Fibroblast of the aortic adventitia (primary cell): ENCODE measurements around the gene DGLUCY. TPM values are rescaled to one million over a fixed set of nuclear protein-coding genes. Genes with fewer than 3 reads are reported as not detected.
"Not testable (repeated sequence)": the region's sequence is repeated elsewhere in the genome, so short reads cannot be mapped to it uniquely, and the experiment has no call there.

ENCODE experiments used
- DNase-seq: peaks from one replicate; pipeline ENCODE4 v3.0.0-alpha.2; 2010; ENCODE audit warnings: low read depth
- H3K4me3 ChIP-seq: 2 replicates; pipeline ENCODE4 v1.5.1; 2011; ENCODE audit warnings: low read depth, mild to moderate bottlenecking, control low read depth, low read length, moderate library complexity
- total RNA-seq: library from RNA; depleted of rRNA; stranded (reverse); fragments of >200 nt; gene quantifications from 2 replicates; pipeline ENCODE4 v1.2.3, GENCODE V29; 2012; ENCODE audit warnings: low replicate concordance
- TF ChIP-seq, protein P1 (sequence below): IDR thresholded peaks from 2 replicates; pipeline ENCODE4 v1.5.1; 2011; ENCODE audit warnings: mild to moderate bottlenecking, low read length, control low read depth, inconsistent platforms; ENCODE audit not compliant: insufficient read depth

DGLUCY gene
- total RNA-seq, 1 donor = 42.6 TPM

DNA sequence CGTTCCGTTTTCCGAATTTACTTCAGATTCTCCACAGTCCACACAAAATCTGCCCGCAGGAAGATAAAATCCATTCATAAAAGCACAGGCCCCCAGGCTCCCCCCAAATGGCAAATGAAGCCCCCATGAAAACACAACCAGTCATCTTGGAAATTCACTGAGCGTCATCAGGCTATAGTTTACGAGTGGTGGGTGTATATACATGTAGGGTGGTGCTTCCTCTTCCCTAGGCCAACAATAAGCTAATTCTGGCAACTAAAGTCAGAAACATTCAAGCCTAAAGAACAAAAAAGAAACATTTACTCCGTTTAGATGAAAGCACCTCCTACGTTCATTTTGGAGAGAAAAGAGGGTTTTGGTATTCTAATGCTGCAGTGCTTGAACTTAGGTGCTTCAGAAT, 124.8 kb downstream of the DGLUCY start:
- no peak overlapping the region for H3K4me3 ChIP-seq
- no peak for DNase-seq
- TF ChIP-seq, protein P1, sequence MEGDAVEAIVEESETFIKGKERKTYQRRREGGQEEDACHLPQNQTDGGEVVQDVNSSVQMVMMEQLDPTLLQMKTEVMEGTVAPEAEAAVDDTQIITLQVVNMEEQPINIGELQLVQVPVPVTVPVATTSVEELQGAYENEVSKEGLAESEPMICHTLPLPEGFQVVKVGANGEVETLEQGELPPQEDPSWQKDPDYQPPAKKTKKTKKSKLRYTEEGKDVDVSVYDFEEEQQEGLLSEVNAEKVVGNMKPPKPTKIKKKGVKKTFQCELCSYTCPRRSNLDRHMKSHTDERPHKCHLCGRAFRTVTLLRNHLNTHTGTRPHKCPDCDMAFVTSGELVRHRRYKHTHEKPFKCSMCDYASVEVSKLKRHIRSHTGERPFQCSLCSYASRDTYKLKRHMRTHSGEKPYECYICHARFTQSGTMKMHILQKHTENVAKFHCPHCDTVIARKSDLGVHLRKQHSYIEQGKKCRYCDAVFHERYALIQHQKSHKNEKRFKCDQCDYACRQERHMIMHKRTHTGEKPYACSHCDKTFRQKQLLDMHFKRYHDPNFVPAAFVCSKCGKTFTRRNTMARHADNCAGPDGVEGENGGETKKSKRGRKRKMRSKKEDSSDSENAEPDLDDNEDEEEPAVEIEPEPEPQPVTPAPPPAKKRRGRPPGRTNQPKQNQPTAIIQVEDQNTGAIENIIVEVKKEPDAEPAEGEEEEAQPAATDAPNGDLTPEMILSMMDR = no peak

DNA sequence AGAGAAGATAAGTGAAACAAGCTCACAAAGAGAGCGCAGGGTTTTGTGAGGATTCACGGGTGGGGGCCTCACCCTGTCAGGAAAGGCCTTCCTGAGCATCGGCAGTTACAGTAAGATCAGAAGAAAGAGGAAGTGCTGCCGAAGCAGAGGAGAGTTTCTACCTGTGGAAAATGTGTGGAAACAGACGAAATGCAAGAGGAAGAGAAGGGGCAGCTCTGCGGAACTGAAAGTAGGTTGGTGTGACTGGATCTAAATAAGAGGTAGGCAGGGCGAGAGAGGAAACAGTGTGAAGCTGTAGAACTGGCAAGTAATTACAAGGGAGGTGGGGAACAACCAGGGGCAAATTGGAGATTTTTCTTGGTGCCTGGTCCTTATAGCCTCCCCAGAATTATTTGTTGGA, 128.0 kb downstream of the DGLUCY start:
- TF ChIP-seq, protein P1 = no peak
- no peak overlapping the region for H3K4me3 ChIP-seq
- no peak for DNase-seq

DNA sequence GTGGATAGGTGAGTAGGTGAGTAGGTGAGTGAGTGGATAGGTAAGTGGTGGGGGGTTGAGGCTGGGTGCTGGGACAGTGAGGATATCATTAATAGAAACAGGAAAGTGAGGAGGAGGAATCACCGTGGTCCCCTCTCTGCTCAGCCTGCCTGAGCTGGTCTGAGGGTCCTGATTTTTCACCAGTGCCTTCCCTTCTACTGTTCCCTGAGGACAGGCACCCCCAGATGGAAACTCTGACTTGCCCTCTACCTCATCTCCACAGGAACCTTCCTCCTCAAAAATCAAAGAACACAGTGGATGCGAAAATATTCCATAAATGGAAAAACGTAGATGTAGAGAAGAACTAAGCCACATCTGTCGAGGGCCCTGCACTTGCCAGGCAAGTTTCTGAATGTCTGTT, 128.8 kb downstream of the DGLUCY start:
- no peak for DNase-seq
- no peak overlapping the region for H3K4me3 ChIP-seq
- TF ChIP-seq, protein P1 = no peak

DNA sequence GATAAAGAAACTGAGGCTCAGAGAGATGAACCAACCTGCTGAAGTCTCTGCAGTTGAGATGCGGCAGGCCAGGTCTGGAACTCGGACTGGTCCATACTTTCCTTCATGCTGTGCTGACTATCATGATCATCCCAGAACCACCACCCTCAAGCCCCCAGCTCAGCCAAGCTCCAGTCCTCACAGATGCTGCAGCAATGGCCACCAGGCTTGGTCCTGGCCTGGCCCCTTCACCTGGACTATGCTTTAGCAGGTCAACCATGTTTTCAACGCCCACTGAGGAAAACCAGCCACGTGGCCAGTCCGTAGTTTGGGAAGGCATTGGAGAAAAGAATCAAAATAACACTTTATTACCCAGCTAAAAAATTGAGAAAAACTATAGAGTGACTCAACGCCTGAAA, 129.2 kb downstream of the DGLUCY start:
- TF ChIP-seq, protein P1 = no peak
- DNase-seq = no peak
- peak overlapping the region; percentile 33 for H3K4me3 ChIP-seq

DNA sequence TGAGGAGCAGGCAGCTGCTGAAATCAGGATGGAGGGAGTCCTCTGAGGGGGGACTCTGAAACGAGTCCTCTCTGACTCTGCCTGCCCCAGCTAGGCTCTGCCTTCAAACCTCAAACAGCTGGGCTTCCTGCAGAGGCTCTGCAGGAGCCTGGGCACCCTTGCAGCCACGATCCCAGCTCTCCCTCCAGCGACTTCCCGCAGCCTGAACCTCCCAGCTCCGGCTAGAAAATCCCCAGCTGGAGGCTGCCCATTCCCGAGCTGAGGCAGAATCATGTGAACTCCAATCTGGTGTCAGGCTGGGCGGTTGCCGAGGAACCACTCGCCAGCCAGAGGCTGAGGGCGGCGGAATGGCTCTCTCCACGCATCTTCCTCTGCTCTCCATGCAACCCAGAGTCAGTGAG, 130.6 kb downstream of the DGLUCY start, which contains the start of gene GPR68:
GPR68 (minus strand) TSS at position 204 of the 401 bp plus-strand sequence. CDS start 9,654 bp downstream, outside the sequence.
- H3K4me3 ChIP-seq = peak within 1 kb of the TSS; percentile 54
- peak; percentile 78 for DNase-seq
- TF ChIP-seq, protein P1 = no peak

DNA sequence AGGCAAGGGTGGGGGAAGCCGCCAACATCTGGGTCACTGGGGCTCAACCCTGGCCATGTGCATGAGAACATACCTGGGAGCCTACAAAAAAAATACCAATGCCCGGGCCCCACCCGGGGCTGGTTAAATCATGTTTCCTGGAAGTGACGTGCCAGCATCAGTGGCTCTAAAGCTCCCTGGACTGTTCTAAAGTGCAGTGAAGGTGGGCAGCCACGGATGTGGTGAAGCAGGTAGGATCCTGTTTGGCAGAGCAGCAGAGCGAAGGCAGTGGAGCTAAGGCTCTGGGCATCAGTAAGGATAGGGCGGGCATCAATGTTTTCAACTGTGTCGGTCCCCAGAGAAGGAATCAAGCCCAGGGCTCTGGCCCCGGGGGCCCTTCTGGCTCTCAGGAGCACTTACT, 131.2 kb downstream of the DGLUCY start:
- TF ChIP-seq, protein P1 = no peak
- no peak for DNase-seq
- no peak overlapping the region for H3K4me3 ChIP-seq

DNA sequence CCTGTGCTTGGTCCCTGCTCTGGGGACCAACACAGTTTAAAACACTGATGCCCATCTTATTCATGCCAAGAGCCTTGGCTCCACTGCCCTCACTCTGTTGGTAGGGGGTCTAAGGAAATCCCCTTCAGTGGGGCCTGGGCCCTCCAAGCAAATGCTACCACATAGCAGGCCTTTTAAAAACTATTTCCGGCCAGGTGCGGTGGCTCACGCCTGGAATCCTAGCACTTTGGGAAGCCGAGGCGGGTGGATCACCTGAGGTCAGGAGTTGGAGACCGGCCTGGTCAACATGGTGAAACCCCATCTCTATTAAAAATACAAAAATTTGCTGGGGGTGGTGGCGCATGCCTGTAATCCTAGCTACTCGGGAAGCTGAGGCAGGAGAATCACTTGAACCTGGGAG, 131.7 kb downstream of the DGLUCY start:
- DNase-seq, H3K4me3 ChIP-seq: not testable (repeated sequence)
